GM12864 (cell line): Measurements from ENCODE around the gene MED12L.
A peak's percentile ranks its signal among the peaks of the same experiment; 100 is the strongest.

Experiments
- DNase-seq: peaks from one replicate; pipeline ENCODE4 v3.0.0-alpha.2; 2011; ENCODE audit warnings: low read depth
- H3K4me3 ChIP-seq: 2 replicates; pipeline ENCODE4 v1.5.1; 2011; ENCODE audit warnings: mild to moderate bottlenecking, low read depth, low read length, control low read depth
- TF ChIP-seq, protein P1 (sequence below): IDR thresholded peaks from 2 replicates; pipeline ENCODE4 v1.5.1; 2011; ENCODE audit warnings: low read depth, mild to moderate bottlenecking, moderate library complexity, low read length, control low read depth, inconsistent platforms; ENCODE audit errors: missing control alignments

Gene MED12L

DNA sequence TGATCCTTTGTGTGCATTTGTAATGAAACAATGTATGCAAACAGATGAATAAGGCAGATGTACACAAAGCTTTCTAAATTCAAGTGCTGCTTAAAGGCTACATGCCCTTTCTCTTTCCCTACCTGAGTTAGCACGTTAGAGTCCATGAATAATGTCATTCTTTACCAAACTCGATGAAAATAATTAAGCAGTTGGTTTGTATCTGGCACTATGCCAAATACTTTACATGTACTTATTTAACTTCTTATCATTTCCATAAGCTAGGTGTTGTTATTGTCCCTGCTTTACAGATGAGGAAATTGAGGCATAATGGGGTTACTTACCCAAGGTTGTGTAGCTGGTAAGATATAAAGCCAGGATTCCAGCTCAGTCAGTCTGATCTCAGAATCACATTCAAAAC, 115.1 kb downstream of the MED12L start:
- no peak for DNase-seq
- TF ChIP-seq, protein P1, sequence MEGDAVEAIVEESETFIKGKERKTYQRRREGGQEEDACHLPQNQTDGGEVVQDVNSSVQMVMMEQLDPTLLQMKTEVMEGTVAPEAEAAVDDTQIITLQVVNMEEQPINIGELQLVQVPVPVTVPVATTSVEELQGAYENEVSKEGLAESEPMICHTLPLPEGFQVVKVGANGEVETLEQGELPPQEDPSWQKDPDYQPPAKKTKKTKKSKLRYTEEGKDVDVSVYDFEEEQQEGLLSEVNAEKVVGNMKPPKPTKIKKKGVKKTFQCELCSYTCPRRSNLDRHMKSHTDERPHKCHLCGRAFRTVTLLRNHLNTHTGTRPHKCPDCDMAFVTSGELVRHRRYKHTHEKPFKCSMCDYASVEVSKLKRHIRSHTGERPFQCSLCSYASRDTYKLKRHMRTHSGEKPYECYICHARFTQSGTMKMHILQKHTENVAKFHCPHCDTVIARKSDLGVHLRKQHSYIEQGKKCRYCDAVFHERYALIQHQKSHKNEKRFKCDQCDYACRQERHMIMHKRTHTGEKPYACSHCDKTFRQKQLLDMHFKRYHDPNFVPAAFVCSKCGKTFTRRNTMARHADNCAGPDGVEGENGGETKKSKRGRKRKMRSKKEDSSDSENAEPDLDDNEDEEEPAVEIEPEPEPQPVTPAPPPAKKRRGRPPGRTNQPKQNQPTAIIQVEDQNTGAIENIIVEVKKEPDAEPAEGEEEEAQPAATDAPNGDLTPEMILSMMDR, result no peak
- no peak overlapping the region for H3K4me3 ChIP-seq

DNA sequence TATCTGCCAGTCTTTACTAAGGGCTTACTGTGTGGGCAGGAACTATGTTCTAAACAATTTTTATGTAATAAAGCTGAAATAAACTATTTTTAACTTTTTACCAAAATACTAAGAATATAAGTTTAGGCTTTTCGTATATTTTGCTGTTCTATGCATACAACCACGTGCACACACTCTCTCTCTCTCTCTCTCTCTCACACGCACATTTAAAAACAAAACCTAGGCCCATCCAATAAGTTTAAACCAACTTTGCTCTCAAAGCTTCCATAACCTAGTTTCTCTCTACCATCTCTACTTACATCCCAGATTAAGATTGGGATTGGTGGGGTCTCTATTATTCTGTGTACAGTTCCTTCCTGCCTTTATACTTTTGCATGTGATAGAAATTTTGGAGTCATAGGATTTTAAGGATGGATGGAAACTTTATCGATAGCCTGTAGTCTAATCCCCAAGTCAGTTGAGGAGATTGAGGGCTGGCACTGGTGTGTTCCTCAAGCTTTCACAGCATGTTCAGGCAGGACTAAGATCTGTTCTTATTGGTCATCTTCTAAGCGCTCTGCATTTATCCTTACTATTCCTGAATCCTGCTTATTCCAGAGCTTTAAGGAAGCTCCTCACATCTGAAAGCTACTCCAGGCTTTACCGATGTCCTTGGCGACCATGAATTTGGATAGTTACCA, 115.7 kb downstream of the MED12L start:
- TF ChIP-seq, protein P1, result no peak
- no peak overlapping the region for H3K4me3 ChIP-seq
- DNase-seq, result no peak

DNA sequence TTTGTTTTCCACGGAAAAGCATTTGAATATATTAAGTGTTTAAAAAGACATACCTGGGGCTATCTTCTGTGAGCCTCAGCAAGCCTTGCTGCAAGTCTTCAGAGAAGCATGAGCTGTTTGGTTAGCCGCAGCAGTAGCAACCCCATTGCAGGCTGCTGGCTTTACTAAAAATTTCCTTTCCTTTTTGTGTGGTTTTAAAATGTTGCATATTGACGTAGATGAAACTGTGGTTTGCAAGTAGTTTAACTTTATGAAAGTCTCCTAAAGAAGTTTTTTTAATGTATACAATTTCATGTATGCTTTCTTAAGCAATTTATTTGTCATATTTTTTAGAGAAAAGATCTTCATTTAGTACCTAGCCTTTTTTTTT, 117.6 kb downstream of the MED12L start, which contains the start of gene GPR171:
Gene GPR171 (minus strand): TSS at position 166 of the 370 bp plus-strand sequence. CDS start 3,830 bp downstream, outside the sequence.
- DNase-seq, result peak; percentile 35
- TF ChIP-seq, protein P1, result no peak
- no peak within 1 kb of the TSS for H3K4me3 ChIP-seq

DNA sequence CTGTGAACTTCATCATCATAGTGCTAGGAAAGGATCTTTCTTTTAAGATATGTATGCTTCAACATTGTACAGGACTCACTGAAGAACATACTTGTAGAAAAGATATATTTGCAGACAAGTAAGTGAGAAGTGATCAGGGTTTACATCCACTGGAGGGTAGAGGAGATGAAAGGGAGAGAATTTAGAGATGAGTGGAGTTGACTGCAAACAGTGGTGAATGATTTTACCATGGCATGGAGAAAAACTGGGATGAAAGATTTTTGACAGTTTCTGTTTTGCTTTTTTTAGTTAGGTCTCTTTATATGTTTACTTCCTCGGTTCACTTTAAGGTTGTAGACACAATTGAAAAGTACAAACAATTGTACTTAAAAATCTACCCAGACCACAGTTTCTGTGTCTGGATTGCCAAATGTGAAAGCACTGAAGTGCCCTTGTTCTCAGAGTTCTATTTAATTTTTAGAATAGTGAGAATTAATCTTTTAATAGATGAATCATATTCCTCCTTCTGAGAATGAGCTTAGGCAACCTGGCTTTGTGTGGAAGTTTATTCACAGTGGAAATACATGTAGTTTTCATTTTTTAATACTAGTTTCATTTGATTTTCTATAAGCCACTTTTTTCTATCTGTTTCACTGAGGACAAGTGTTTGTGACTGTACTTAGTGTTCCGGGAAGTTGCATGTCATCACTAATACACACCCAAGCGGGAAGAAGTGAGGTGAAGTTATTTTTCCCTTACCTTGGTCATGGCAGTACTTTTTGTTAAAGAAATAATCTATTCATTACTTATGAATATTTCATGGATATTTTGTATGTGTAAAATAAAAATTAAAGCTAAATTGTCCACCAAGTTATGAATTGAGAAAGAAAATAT, 119.3 kb downstream of the MED12L start:
- H3K4me3 ChIP-seq, result no peak overlapping the region
- no peak for DNase-seq
- TF ChIP-seq, protein P1, result no peak

DNA sequence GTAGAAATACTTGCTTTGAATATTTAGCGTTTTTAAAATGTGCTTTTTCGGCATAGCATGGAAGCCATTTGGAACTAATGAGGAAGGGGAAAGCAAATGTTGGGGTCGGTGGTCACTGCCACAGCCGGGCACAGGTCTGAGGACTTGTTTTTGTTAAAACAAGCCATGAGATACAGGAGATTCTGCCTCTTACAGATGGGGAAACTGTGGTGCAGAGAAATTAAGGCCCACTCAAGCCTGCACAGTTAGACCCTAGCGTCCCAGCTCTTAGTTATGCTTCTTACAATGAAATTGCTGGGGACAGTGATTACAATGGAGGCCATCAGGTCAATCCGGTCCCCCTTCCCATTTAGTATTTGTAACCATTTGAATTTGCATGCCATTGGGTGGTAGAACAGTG, 120.0 kb downstream of the MED12L start:
- H3K4me3 ChIP-seq, result no peak overlapping the region
- TF ChIP-seq, protein P1, result no peak
- DNase-seq, result no peak

DNA sequence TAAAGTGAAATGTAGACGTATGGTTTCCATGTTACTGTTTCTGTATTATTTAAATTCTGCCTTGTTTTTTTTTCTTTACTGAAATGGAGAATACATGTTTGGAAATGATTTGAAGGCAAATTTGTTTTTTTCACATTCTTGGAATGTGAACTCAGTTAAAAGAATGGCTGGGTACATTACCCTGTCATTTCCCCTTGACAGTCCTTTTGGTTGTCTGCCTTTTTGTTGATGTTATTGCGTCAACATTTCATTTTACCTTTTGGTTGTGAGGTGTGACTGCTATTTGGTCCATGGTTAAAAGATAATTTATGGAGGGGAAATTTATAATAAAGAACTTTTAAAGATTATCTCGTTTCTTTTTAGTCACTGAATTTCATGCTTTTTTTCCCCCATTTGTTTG, 120.7 kb downstream of the MED12L start:
- no peak overlapping the region for H3K4me3 ChIP-seq
- DNase-seq, result no peak
- TF ChIP-seq, protein P1, result no peak

DNA sequence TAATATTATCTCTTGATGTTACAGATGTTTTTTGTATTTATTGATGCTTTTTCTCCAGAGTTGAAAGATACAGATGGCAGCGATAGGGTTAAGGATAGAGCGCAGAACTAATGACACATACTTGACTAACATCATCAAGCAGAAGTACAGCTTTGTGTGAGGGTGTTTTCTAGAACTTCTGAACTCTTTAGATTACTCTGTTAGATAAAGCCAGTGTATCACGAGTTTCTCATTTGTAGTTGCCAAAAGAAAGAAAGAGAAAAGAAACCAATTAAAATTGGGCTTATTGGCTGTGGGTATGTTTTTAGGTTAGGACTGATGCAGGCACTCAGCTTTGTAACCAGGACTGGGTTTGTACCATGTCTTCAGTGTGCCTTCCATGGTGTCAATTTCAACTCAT, 124.2 kb downstream of the MED12L start:
- H3K4me3 ChIP-seq, result no peak overlapping the region
- TF ChIP-seq, protein P1, result no peak
- DNase-seq, result no peak
